Measurements from ENCODE around the gene GLUD2. TPM values are rescaled to one million over a fixed set of nuclear protein-coding genes. Genes with fewer than 3 reads are reported as not detected.
"Not testable (repeated sequence)": the region's sequence is repeated elsewhere in the genome, so short reads cannot be mapped to it uniquely, and the experiment has no call there.

The GLUD2 gene
- 2.5 TPM for polyA plus RNA-seq (ENCODE audit: insufficient read length)

- not testable (repeated sequence) for DNase-seq (ENCODE audit: low read depth)
Observed at GRCh38 chrX:121047441-121048419, at the start of gene GLUD2. Gene GLUD2 (plus strand): TSS chrX:121047610. CDS start chrX:121047685, 75 bp downstream.

GRCh38 chrX:120999413-120999812 is 48.0 kb upstream of the GLUD2 start:
- DNase-seq (ENCODE audit: low read depth): no peak

- DNase-seq (ENCODE audit: low read depth): no peak
Observed at GRCh38 chrX:121000589-121000988, 46.8 kb upstream of the GLUD2 start.

- no peak for DNase-seq (ENCODE audit: low read depth)
Observed at GRCh38 chrX:121008920-121009319, 38.5 kb upstream of the GLUD2 start.

GRCh38 chrX:121009764-121010163 is 37.6 kb upstream of the GLUD2 start:
- no peak for DNase-seq (ENCODE audit: low read depth)

- DNase-seq (ENCODE audit: low read depth): no peak
Observed at GRCh38 chrX:121010218-121010617, 37.2 kb upstream of the GLUD2 start.

- no peak for DNase-seq (ENCODE audit: low read depth)
Observed at GRCh38 chrX:121011254-121011653, 36.2 kb upstream of the GLUD2 start.

GRCh38 chrX:121013897-121014455 is 33.4 kb upstream of the GLUD2 start:
- no peak for DNase-seq (ENCODE audit: low read depth)

- DNase-seq (ENCODE audit: low read depth): no peak
Observed at GRCh38 chrX:121014826-121015225, 32.6 kb upstream of the GLUD2 start.

GRCh38 chrX:121028419-121028818 is 19.0 kb upstream of the GLUD2 start:
- no peak for DNase-seq (ENCODE audit: low read depth)

GRCh38 chrX:121030083-121030482 is 17.3 kb upstream of the GLUD2 start:
- no peak for DNase-seq (ENCODE audit: low read depth)

- DNase-seq (ENCODE audit: low read depth): peak; percentile 36
Observed at GRCh38 chrX:121032531-121032930, 14.9 kb upstream of the GLUD2 start.

- no peak for DNase-seq (ENCODE audit: low read depth)
Observed at GRCh38 chrX:121036137-121036536, 11.3 kb upstream of the GLUD2 start.

- no peak for DNase-seq (ENCODE audit: low read depth)
Observed at GRCh38 chrX:121036951-121037350, 10.5 kb upstream of the GLUD2 start.

GRCh38 chrX:121050781-121051180 is 3.4 kb downstream of the GLUD2 start:
- DNase-seq (ENCODE audit: low read depth): peak; percentile 50

- no peak for DNase-seq (ENCODE audit: low read depth)
Observed at GRCh38 chrX:121052122-121052521, 4.7 kb downstream of the GLUD2 start.

- no peak for DNase-seq (ENCODE audit: low read depth)
Observed at GRCh38 chrX:121062289-121062688, 14.9 kb downstream of the GLUD2 start.

- DNase-seq (ENCODE audit: low read depth): no peak
Observed at GRCh38 chrX:121064579-121064978, 17.2 kb downstream of the GLUD2 start.

- not testable (repeated sequence) for DNase-seq (ENCODE audit: low read depth)
Observed at GRCh38 chrX:121084247-121084646, 36.8 kb downstream of the GLUD2 start.

GRCh38 chrX:121084903-121085611 is 37.6 kb downstream of the GLUD2 start:
- no peak for DNase-seq (ENCODE audit: low read depth)

GRCh38 chrX:121085612-121086010 is 38.2 kb downstream of the GLUD2 start:
- no peak for DNase-seq (ENCODE audit: low read depth)

GRCh38 chrX:121093011-121093410 is 45.6 kb downstream of the GLUD2 start:
- DNase-seq (ENCODE audit: low read depth): no peak
